ENCODE results near the gene FOXB1.

Gene FOXB1

GRCh38 chr15:59998305-59998949, 5.7 kb upstream of the FOXB1 start:
- CTCF ChIA-PET: interaction anchor here (0.6 to 0.7 kb wide), 2 partner anchors 136 to 237 kb away, joined by 3 to 5 read pairs; no protein-coding TSS in a partner anchor
- no peak for TF ChIP-seq CTCF (conservative IDR thresholded peaks at IDR 0.05; ENCODE audit: low read depth)
- POLR2A ChIA-PET (ENCODE audit: low non-redundant PET): no interaction called here
- H3K27ac ChIP-seq: no peak overlapping the region
- DNase-seq (ENCODE audit: low spot score): no peak

GRCh38 chr15:59998950-59999611, 5.0 kb upstream of the FOXB1 start:
- no peak for DNase-seq (ENCODE audit: low spot score)
- H3K27ac ChIP-seq: no peak overlapping the region
- POLR2A ChIA-PET (ENCODE audit: low non-redundant PET): no interaction called here
- CTCF ChIA-PET: no interaction called here
- TF ChIP-seq CTCF (conservative IDR thresholded peaks at IDR 0.05; ENCODE audit: low read depth): no peak

GRCh38 chr15:59999612-60000112, 4.4 kb upstream of the FOXB1 start:
- no peak for TF ChIP-seq CTCF (conservative IDR thresholded peaks at IDR 0.05; ENCODE audit: low read depth)
- ChIA-PET POLR2A (ENCODE audit: low non-redundant PET) (no interaction called here), CTCF (no interaction called here)
- no peak overlapping the region for H3K27ac ChIP-seq
- no peak for DNase-seq (ENCODE audit: low spot score)

GRCh38 chr15:60000113-60000823, 3.8 kb upstream of the FOXB1 start:
- CTCF ChIA-PET: no interaction called here
- no peak overlapping the region for H3K27ac ChIP-seq
- POLR2A ChIA-PET (ENCODE audit: low non-redundant PET): no interaction called here
- no peak for DNase-seq (ENCODE audit: low spot score)
- no peak for TF ChIP-seq CTCF (conservative IDR thresholded peaks at IDR 0.05; ENCODE audit: low read depth)

GRCh38 chr15:60000824-60001609, 3.1 kb upstream of the FOXB1 start:
- POLR2A ChIA-PET (ENCODE audit: low non-redundant PET): no interaction called here
- DNase-seq (ENCODE audit: low spot score): no peak

More at GRCh38 chr15:60000824-60001609, 3.1 kb upstream of the FOXB1 start:
- TF ChIP-seq CTCF (conservative IDR thresholded peaks at IDR 0.05; ENCODE audit: low read depth): no peak
- CTCF ChIA-PET: interaction anchor here (1.6 kb wide), 1 partner anchor 127 kb away, joined by 3 read pairs; no protein-coding TSS in a partner anchor
- no peak overlapping the region for H3K27ac ChIP-seq
